Stimulated activated CD4-positive, alpha-beta T cell treated with anti-CD3 and anti-CD28 coated beads, Interleukin-12 subunit alpha, Interleukin-12 subunit beta, amount 100 ng/mL, for 4 hours (primary cell): Measurements from ENCODE around the gene CDH26.
"Not testable (repeated sequence)": the region's sequence is repeated elsewhere in the genome, so short reads cannot be mapped to it uniquely, and the experiment has no call there.

Experiments
- DNase-seq: peaks from one replicate; pipeline ENCODE4 v3.0.0-alpha.2; 2020

The CDH26 gene

DNA sequence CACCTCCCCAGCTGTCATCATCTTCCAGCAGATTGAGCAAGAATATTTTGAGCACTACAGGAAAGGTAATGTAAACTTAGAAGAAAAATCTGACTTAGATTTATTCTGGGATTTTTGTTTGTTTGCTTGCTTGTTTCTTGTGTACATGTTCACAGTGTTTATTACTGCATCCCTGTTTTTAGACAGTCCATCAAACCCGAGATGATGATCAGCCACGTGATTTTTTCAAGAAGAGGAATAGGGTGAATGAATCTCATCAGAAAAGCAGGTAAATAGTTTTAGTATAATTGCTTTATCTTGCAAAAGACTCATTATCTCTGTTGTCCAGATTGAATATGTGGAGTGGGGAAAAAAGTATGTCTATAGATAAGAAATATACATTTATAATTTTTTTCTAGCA is 16.0 kb upstream of the CDH26 start:
- no peak for DNase-seq

DNA sequence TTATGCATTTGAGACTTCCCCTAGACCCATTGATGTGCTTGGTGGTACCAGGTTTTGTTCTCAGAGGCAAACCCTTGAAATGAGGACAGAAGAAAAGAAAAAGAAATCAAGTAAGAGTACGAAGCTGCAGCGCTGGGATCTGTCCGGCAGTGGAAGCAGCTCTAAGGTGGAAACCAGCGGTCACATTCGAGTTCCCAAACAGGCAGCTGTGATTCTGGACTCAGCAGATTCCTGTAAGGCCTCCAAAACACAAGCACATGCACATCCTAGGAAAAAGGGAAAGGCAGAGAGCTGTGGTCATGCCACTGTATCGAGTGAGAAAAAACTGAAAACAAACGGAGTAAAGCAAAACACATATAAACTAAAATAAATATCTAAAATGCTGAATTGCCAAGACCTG is 13.5 kb upstream of the CDH26 start:
- DNase-seq, result no peak

- no peak for DNase-seq
Measured at GRCh38 chr20:59945175-59945574, 13.0 kb upstream of the CDH26 start.

DNA sequence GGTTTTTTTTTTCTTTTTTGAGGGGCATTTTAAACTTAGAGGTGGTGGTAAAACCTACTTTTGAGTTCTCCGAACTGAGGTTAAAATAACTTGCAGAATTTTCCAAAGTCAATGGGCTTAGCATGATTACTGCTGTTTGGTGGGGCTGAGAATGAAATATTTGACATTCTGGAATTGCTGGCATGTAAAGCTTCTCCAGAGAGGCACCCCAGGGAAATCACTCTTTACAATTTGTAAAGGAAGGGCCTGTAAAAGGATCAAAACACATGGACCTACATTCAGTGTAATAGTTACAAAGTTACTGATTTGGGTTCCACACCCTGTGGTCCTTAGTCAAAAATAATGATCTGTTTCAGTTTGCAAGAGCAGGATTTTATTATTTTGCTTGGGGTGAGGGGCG is 12.5 kb upstream of the CDH26 start:
- no peak for DNase-seq

DNA sequence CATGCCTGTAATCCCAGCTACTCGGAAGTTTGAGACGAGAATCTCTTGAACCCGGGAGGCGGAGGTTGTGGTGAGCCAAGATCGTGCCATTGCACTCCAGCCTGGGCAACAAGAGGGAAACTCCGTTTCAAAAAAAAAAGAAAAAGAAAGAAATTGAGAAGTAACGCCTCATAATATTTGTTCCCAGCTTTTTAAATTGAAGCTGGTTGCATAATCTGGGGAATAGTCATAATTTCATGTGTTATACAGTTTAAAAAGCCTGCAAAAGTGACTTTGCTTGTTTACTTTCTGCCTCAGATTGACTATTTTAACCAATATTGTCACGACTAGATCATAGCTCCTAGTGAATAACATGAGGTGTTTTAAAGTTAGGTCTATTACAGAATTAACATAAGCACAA is 10.8 kb upstream of the CDH26 start:
- DNase-seq, result no peak

DNA sequence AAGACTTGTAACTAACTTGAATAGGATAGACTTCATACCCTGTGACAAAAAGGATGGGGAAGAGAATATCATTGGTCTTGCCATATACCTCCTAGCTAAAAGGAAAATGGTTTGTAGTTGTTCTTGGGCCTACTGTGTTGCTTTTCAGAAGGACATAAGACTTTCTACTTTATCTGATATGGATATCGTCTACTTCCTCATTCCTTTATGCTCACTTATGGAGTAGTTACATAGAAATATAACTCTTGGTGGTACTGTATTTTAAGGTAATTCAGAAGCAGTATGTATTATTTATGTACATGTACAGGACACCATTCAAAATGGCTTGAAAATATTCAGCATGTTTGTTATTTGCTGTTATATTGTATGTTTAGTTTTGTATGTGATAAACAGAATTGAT is 10.0 kb upstream of the CDH26 start:
- DNase-seq, result no peak

- DNase-seq, result no peak
Measured at GRCh38 chr20:59948828-59949720, 9.1 kb upstream of the CDH26 start.

- DNase-seq, result no peak
Measured at GRCh38 chr20:59949911-59950310, 8.3 kb upstream of the CDH26 start.

DNA sequence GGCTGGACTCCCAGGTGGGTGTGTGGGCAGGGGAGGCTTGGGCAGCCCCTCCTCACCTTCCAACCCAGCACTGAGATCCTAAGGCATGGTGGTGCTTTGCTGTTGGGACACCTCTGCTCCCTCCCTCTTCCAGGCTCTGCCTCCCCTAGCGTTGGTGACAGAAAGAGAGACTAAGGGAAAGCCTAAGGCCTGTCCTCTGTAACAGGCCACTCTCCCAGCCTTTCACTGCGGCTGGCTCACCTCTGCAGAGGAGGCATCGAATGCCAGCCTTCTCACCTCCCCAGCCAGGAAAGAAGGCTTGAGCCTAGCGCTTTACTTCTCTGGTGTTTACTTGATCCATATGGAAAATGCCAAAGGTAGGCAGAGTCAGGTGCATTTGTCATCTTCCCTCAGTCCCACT is 3.5 kb upstream of the CDH26 start:
- DNase-seq, result no peak

DNA sequence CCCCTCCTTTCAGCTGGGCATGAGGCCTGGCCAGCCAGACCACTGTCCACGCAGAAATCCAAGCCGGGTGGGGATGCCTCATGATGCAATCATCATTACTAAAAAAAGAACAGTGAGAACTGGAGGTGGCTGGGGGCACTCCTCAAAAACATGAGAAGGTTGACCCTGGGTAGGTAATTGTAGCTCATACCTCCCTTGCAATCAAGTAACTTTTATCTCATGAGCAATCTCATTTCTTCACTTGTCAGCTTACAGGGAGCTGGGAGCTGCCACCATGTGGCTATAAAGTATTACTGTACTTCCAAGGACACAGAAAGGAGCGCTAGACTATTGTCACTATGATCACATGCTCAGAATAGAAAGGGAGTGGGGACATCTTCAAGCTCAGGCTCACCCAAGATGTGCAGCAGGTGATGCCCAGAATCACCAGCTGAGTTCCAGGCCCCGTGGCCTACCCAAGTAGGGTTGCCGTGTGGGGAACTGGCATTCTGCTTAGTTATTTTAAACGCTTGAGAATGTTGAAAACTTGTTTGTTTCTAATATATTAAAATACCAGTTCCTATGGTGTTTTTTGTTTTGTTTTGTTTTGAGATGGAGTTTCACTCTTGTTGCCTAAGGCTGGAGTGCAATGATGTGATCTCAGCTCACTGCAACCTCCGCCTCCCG is 3.0 kb upstream of the CDH26 start:
- DNase-seq, result no peak

- not testable (repeated sequence) for DNase-seq
Measured at GRCh38 chr20:59957568-59957967, 655 bp upstream of the CDH26 start.

DNA sequence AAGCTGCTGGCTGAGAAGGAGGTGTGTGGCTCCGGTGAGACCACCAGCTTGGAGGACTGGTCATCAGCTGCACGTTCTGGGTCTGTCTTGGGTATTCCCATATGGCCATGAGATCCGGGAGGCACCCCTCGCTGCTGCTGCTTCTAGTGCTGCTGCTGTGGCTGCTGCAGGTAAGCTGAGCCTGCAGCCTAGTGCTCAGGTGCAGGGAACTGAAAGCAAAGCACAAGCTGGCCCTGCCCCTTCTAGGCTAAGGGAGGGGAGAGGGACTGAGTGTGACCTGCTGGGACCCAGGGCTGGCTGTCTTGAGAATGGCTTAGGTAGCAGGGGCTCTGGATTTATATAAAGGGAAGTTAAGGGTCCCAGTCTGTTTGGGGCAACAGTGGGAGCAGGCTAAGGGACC is 403 bp downstream of the CDH26 start:
- no peak for DNase-seq

GRCh38 chr20:59961423-59961822 is 3.2 kb downstream of the CDH26 start:
- DNase-seq, result no peak

DNA sequence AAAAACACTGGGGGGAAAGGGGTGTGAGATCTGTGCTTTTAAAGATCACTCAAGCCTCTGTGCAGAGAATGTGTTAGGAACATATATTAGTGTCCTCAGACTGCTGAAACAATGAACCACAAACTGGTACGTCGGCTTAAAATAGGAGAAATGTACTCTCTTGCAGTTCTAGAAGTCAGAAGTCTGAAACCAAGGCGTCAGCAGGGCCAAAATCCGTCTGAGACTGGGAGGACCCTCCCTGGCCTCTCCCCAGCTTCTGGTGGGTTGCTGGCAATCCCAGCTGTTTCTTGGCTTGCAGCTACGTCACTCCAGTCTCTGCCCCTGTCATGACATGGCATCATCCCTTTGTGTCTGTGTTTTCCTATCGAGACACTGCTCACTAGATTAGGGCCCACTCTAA is 3.9 kb downstream of the CDH26 start:
- DNase-seq, result no peak

DNA sequence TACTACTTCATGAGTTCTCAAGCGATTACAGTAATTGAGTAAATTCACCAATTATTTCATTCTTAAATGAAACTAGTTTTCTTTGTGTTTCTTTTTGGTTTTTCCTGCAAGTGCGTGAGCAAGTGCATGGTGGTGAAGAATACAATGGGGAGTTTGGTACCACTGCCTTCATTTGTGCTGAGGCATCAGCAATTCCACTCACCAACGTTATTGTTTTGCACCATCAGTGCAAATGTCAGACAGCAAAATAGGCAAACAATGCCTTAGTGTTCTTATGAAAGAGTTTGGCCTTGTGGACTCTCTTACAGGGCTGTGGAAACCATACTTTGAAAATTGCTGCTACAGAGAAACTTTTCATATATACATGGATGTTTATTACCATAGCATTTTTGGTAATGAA is 8.2 kb downstream of the CDH26 start:
- DNase-seq, result no peak

- no peak for DNase-seq
Measured at GRCh38 chr20:59971428-59971827, 13.2 kb downstream of the CDH26 start.

DNA sequence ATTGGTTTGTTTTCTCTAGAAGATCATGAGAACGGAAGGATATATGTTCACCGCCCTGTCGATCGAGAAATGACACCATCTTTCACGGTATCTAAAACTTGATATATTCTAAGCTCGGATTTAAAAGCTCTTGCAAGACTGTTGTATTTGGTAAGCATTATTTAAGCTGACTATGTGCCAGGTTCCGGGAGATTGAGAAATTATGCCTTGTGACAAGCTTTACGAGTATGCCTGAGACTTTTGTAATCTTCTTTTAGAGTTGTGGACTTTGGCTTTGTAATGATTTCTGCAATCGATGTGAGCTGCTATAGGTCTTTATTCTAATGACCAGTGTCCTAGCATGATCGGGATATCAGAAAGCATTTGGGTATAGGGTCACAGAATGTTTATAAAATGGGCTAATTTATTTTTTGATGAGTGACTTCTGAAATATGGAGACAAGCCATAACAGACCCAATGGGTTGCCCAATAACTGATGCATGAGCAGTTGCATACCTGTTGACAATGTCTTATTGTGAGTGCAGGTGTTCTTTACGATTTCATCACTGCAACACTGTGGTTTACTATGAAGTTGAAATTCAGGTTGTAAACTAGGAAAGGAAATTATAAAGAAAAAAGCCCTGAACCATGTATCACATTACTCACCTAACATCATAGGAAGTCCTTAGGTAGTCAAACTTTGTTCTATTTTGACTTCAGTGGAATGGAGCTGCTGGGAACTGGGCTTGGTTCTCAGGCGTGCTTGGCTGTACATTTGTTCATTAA is 14.0 kb downstream of the CDH26 start:
- DNase-seq, result no peak

GRCh38 chr20:59976156-59976782 is 18.0 kb downstream of the CDH26 start:
- DNase-seq, result no peak

DNA sequence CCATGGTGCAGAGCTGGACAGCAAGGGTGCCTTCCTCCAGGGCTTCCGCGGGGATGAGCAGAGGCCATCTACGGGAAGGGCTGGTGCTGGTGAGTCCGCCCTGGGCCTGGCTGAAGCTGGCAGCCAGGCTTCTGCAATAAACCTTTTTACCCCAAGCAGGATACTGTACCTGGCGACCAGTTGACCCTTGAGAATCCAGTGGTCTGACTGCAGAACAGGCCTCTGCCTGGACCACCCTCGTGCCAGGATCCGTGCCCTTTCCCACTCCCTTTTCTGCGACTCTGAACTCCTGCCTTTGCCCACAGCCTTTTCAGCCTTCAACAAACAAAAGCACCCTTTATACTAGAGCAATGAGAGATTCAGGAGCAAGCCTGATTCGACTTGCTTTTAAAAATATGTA is 18.9 kb downstream of the CDH26 start:
- no peak for DNase-seq

DNA sequence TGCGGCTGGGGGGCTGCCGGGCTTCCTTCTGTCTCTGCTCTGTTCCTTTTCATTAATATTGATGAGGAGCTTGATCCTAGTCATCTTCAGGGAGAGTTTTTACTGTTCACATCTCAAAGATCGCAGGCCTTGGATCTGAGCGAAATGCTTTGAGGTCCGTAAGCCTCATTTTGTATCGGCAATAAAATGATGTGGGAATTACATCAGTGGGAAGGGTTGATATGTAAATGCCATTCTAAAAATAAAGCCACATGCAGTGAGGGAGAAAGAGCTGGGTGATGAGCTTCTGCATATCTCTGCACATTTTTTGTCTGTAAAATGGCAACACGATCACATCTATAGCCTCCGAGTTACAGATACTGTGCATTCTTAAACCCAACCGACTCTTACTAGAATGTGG is 24.9 kb downstream of the CDH26 start:
- DNase-seq, result no peak

GRCh38 chr20:59984541-59984940 is 26.3 kb downstream of the CDH26 start:
- DNase-seq, result no peak

DNA sequence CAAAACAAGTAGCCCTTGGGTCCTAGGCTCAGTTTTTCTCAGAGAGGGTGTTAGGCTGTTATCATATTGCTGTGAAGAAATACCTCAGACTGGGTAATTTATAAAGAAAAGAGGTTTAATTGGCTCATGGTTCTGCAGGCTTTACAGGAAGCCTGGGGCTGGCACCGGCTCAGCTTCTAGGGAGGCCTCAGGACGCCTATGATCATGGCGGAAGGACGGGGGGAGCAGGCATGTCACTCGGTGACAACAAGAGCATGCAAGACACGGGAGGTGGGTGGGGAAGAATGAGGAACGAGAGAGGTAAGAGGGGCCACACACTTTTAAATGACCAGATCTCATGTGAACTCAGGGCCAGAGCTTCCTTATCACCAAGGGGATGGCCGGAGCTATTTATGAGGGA is 26.9 kb downstream of the CDH26 start:
- no peak for DNase-seq

- no peak for DNase-seq
Measured at GRCh38 chr20:59985864-59986263, 27.6 kb downstream of the CDH26 start.
